Skeletal muscle satellite cell (primary cell): ENCODE measurements around the gene GSTM3.
"Not testable (repeated sequence)": the region's sequence is repeated elsewhere in the genome, so short reads cannot be mapped to it uniquely, and the experiment has no call there.

ENCODE experiments used
- H3K27me3 ChIP-seq: 2 replicates; pipeline ENCODE4 v1.7.0; 2013; ENCODE audit warnings: low read length; ENCODE audit not compliant: control insufficient read depth, insufficient read depth
- H3K36me3 ChIP-seq: 2 replicates; pipeline ENCODE4 v1.7.0; 2013; ENCODE audit warnings: mild to moderate bottlenecking, control low read depth, low read length; ENCODE audit not compliant: insufficient read depth
- H3K4me1 ChIP-seq: 2 replicates; pipeline ENCODE4 v1.7.0; 2013; ENCODE audit warnings: low read length; ENCODE audit not compliant: control insufficient read depth, insufficient read depth
- H3K4me2 ChIP-seq: 2 replicates; pipeline ENCODE4 v1.7.0; 2013; ENCODE audit warnings: mild to moderate bottlenecking, low read length
- H3K4me3 ChIP-seq: 2 replicates; pipeline ENCODE4 v1.7.0; 2013; ENCODE audit warnings: low read length
- H3K9ac ChIP-seq: 2 replicates; pipeline ENCODE4 v1.7.0; 2013; ENCODE audit warnings: mild to moderate bottlenecking, low read depth, low read length, moderate library complexity
- H3K9me3 ChIP-seq: replicated peaks from 2 replicates; pipeline ENCODE4 v1.7.0; 2013; ENCODE audit warnings: mild to moderate bottlenecking, control low read depth, low read length

Gene GSTM3

DNA sequence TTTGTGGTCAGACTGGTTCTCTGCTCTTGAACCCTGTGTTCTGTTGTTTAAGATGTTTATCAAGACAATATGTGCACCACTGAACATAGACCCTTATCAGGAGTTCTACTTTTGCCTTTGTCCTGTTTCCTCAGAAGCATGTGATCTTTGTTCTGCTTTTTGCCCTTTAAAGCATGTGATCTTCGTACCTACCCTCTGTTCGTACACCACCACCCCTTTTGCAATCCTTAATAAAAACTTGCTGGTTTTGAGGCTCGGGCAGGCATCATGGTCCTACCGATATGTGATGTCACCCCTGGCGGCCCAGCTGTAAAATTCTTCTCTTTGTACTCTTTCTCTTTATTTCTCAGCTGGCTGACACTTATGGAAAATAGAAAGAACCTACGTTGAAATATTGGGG, 56.1 kb downstream of the GSTM3 start:
- H3K27me3 ChIP-seq, H3K9me3 ChIP-seq, H3K9ac ChIP-seq, H3K4me3 ChIP-seq, H3K4me2 ChIP-seq, H3K4me1 ChIP-seq, H3K36me3 ChIP-seq: not testable (repeated sequence)
